DMS 273 (cell line): ENCODE results near the gene CCDC88B.

Source experiments
- DNase-seq: peaks from one replicate; lab custom pipeline; 2025; ENCODE audit not compliant: unreplicated experiment; lab: John Stamatoyannopoulos, UW

CCDC88B gene

GRCh38 chr11:64382047-64382446, 42.0 kb downstream of the CCDC88B start:
- DNase-seq = no peak

GRCh38 chr11:64382586-64382985, 42.6 kb downstream of the CCDC88B start:
- no peak for DNase-seq

GRCh38 chr11:64383580-64383979, 43.6 kb downstream of the CCDC88B start:
- DNase-seq = no peak

GRCh38 chr11:64384028-64384737, 44.2 kb downstream of the CCDC88B start:
- no peak for DNase-seq

- peak; percentile 36 for DNase-seq
Measured at GRCh38 chr11:64384981-64385944, 45.3 kb downstream of the CCDC88B start.

GRCh38 chr11:64385945-64386704, 46.1 kb downstream of the CCDC88B start:
- DNase-seq = no peak

- DNase-seq = no peak
Measured at GRCh38 chr11:64387916-64388315, 47.9 kb downstream of the CCDC88B start.

- DNase-seq = no peak
Measured at GRCh38 chr11:64388894-64389293, 48.9 kb downstream of the CCDC88B start.

- no peak for DNase-seq
Measured at GRCh38 chr11:64389851-64390250, 49.8 kb downstream of the CCDC88B start.

GRCh38 chr11:64390558-64390957, 50.6 kb downstream of the CCDC88B start:
- no peak for DNase-seq

GRCh38 chr11:64391839-64392238, 51.8 kb downstream of the CCDC88B start:
- DNase-seq = no peak

- no peak for DNase-seq
Measured at GRCh38 chr11:64395545-64396078, 55.6 kb downstream of the CCDC88B start.

GRCh38 chr11:64396079-64396591, 56.1 kb downstream of the CCDC88B start:
- peak; percentile 54 for DNase-seq

GRCh38 chr11:64400102-64400501, 60.1 kb downstream of the CCDC88B start:
- DNase-seq = no peak

GRCh38 chr11:64400667-64401066, 60.7 kb downstream of the CCDC88B start:
- no peak for DNase-seq

GRCh38 chr11:64401775-64402174, 61.8 kb downstream of the CCDC88B start:
- DNase-seq = no peak

- no peak for DNase-seq
Measured at GRCh38 chr11:64403106-64403505, 63.1 kb downstream of the CCDC88B start.

- no peak for DNase-seq
Measured at GRCh38 chr11:64406221-64406946, 66.4 kb downstream of the CCDC88B start.
